HG03196 (cell line): Measurements from ENCODE around the gene HLA-DMA.
"Not testable (repeated sequence)": the region's sequence is repeated elsewhere in the genome, so short reads cannot be mapped to it uniquely, and the experiment has no call there.

ENCODE experiments used
- ATAC-seq: cut with Tn5 transposase; IDR thresholded peaks from one replicate; pipeline ENCODE4 v1.9.1; 2021; ENCODE audit not compliant: unreplicated experiment

Gene HLA-DMA

DNA sequence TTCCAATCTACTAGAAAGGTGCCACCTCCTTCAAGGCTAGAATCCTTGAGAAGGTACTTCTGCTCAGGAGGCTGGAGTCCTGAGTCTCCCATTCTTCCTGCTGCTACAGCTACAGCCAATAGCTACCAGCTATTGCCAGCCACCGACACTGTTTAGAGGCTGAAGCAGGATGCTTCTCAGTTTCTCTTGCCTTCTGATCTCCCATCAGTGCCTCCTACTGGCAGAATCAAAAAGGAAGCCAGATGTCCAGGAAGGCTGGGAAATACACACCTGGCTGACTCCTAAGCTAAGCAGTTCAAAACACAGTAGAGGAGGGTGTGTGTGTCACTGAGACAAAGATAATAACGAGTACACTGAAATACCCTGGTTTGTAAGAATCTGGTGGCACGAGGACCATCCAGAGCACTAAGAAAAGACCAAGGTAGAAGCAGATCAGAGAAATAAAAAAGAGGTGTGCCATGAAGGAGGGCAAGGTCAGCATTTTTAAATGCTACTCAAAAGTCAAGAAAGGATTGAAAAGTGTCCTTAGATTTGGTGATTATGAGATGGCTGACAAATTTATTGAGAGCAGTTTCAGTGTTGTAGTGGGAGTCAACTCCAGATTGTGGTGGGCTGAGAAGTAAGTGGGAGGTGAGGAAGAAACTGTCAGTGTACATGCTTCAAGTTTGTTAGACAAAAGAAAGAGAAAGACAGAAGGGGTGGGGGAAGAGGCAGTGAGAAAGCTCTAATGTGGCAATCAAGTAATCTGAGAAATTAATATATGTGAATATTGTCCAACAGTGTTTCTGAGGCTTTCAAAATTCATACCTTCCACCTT, 2.3 kb upstream of the HLA-DMA start:
- no peak for ATAC-seq

DNA sequence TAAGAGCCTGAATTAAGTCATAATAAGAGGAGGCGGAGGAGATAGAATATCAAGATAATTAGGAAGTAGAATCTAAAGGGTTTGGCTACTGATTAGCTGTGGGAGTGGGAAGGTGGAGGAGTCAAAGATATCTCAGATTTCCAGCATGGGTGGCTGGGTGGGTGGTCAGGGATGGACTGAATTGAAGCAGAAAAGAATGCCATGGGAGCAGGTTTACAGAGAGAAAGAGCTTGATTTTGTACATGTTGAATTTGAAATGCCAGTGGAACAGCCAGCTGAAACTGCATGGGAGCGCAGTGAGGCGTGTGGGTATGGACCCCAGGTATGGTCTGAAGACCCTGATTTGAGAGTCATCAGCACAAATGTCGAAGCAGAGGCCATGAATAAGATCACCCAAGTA, 1.4 kb upstream of the HLA-DMA start:
- ATAC-seq, result no peak

DNA sequence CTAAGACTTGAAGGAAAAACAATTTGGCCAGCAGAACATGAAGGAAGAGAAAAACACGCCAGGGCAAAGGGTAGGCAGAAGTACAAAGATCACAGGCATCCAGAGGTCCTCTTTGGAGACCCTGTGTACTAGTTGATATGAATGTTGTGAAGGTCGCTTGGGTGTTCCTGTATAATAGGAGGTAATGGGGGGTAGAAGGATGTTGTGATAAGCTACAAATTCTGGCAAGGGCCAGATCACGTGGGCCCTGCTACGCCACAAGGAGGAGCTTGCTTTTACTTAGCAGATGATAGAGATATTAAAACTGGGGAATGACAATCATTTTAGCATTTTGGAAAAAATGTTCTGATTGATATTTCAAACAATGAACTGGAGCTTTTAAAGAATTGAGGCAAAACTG, 878 bp upstream of the HLA-DMA start:
- no peak for ATAC-seq

DNA sequence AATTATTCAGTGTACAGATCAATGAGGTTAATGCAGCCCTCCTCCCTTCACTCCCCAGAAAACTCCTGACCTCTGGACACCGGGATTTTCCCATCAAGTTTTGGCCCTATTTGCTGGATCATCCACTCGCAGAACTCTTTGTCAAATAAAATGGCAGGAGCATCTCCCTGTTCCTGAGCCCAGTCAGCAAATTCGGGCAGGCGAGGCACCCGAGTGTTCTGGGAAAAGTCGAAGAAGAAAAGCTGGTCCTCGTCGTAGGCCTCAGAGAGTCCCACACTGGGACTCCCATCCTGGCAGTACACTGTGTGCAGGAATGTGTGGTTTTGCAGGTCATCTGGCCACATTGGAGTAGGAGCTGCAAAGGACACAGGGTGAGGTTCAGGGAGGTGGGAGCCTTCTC, 2.4 kb downstream of the HLA-DMA start:
- ATAC-seq, result no peak

DNA sequence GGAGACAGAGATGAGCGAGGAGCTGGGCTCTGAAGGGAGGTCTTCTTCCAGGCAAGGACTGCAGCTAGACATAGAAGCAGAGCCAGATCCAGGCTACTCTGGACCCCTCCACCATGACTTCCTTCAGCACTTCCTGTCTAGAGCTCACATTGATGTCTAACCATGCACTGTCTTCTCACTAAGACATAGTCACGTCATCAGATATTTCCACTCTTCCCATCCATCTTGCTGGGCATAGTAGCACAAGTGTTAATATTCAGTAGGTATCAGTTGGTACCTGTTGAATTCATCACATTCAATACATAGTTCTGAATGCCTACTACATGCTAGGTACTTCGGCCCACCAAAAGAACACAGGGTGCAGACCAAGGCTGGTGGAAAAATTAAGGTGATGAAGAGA, 2.9 kb downstream of the HLA-DMA start:
- no peak for ATAC-seq

DNA sequence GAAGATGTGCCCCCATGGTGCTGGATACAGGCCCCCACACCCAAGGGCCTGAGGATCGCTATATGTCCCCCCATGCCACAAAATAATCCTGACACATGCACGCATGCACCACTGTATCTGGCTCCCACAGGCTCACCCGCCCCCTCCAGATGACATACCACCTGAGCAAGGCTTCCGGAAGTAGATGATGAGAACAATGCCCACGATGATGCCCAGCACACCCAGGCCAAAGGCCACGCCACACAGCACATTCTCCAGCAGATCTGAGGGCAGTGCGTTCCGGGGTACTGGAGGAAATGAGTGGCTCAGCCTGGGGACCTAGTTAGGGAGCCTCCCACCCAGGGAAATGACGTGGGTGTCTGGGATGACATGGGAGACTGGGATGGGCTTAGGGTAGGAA, 3.8 kb downstream of the HLA-DMA start:
- ATAC-seq, result no peak

DNA sequence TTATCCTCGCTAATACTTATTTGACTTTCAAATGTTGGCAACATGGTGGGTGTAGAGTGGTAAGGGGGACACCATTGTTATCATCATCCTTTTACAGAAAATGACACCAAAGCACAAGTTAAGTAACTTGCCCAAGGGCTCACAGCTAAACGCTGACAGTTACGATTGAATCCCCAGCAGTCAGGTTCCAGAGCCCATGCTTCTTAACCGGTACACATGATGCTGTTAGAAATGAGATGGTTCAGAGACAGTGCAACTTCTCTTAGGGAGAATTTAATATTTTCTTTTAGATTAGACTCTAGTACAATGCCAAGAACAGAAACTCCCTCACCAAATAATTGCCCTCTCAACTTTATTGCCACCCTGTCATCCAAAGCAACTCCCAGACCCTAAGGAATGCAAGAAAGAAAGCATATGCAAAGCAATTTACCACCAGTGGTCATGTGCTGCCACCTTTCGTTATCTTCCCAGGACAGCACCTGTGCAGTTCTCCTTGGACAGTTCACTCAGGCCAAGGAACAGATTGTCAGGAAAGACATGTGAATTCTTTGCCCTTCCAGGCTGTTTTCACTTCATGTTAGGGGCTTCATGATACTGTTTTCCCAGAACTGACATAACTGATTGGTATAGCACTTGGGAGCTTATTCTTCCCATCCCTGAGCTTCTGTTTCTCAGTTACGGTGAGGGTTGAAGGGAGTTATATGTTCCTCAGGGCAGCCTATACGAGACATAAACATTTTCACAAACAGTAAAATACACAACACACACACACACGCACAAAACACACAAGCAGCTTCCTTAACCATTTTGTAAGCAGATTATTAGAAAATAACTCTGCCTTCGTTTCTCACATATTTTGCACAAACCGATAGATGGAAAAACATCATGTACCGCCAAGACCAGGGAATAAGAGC, 5.1 kb downstream of the HLA-DMA start:
- no peak for ATAC-seq

DNA sequence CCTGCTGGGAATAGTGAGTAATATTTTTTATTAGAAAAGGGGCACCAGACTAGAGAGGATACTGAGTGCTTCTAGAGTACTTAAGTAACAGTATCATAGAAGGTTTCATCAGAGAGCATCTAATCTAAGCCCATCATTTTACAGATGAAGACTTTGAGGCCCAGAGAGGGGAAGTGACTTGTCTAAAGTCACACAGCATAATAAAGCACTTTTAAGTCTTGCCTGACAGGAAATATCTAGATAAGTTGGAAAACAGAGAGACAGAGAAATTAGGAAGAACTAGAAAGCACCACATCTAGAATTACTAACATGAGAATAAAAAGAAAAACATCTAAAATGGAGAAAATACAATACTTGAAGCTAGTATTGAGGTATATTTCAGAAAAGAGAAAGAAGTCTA, 6.0 kb downstream of the HLA-DMA start:
- no peak for ATAC-seq

DNA sequence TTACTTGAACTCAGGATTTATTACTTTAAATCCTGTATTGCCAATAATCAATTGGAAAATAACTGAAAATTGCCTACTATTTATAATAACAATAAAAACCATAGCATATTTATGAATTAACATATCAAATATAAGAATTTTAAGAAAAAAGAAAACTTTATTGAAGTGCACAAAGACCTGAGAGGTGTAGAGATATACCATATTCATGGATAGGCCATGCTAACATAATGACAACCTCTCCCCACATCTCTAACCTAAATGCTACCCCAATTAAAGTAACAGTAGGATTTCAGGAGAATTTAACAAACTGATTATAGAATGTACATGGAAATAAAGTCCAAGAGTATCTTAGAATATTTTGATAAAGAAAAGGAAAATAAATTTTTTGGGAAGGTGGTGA, 6.9 kb downstream of the HLA-DMA start:
- no peak for ATAC-seq

DNA sequence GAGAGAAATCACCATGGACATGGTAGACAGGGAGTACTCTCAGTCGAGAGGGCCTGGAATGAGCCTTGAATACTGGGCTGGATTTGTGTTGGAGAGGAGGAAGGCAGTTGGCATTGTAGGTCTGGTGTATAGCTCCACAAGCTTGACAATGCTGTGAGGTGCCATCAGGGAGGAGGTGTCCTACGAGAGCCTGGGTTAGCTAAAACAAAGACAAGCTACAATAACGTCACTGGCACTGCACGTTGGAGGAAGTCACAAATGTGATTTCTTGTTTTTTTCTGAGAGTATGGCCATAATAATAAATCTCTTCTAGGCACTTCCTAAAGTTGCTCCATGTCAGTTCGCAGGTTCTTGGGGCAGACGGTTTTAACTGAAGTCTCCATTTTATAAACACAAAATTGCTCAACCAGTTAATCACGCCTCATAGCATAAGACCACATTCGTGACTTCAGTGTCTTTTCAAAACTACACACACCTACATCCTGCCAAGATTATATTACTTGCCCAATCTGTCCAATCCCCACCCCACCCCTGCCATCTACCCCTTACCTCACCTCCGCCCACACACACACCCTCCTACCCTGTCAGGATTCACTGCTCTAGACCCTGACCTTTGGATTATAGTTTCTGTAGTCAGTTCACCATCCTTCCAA, 7.7 kb downstream of the HLA-DMA start:
- ATAC-seq, result no peak

DNA sequence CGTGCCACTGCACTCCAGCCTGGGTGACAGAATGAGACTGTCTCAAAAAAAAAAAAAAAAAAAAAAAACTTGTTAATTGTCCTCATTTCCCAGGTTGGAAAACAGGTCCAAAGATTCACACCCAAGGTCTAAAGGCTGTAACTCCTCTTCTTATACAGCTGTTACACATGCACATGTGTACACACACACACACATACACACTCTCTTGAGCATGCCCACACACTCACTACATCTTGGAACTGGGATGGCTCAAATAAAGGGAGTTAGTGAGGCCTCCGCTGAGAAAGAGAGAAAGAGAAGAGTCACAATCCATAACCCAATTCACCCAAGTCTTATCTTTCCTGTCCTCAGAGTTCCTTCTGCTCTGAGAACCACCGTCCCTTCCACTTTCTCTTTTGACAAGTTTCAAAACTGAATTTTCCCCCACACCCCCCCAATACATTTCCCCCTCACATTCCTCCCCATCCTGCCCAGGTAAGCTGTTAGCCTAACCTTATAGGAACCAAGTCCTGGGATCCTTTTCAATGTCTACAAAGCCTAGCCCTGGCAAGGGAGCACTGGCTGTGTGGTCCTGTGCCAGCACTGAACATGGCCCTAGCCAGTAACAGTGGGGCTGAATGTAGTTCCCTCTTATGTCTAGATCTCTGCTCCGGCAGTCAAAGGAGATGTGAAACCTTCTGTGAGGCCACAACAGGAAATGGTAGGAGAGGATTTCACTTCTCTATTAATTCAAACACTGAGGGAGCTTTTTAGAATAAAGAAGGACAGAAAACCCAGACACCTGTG, 8.8 kb downstream of the HLA-DMA start:
- ATAC-seq, result peak; percentile 31

DNA sequence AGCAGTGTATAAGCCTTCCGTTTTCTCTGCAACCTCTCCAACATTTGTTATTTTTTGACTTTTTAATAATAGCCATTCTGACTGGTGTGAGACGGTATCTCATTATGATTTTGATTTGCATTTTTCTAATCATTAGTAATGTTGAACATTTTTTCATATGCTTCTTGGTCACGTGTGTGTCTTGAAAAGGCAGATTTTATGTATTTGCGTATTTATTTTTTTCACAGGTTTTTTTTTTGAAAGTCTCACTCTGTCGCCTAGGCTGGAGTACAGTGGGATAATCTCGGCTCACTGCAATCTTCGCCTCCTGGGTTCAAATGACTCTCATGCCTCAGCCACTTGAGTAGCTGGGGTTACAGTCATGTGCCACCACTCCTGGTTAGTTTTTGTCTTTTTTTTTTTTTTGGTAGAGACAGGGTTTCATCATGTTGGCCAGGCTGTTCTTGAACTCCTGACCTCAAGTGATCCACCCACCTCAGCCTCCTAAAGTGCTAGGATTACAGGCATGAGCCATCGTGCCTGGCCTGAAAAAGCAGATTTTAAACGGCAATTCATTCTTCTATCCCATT, 10.3 kb downstream of the HLA-DMA start:
- ATAC-seq, result not testable (repeated sequence)

DNA sequence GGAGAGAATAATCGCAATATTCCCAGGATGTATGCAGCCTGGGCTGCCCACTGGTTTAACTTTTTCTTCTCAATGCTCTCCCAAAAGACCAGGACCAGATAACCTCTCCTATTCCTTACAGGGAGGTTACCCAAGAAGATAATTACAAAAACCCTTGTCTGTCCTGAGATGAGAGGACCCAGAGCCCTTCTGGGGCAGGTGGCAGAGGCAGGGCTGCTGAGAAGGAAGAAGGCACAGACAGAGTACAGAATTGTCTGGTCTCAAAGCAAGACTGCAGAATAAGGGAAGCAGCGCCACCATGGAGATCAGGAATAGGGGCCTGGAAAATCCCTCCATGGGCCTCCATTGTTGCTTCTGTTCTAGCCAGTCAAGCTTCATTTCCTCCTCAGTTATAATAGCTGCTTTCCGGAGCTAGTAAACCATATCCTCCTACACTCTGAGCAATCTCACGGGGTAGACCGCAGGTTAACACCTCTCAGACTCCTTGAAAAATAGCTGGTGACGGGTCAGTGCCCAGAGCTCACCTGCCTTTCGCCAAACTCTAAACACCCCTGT, 11.6 kb downstream of the HLA-DMA start:
- peak; percentile 50 for ATAC-seq

DNA sequence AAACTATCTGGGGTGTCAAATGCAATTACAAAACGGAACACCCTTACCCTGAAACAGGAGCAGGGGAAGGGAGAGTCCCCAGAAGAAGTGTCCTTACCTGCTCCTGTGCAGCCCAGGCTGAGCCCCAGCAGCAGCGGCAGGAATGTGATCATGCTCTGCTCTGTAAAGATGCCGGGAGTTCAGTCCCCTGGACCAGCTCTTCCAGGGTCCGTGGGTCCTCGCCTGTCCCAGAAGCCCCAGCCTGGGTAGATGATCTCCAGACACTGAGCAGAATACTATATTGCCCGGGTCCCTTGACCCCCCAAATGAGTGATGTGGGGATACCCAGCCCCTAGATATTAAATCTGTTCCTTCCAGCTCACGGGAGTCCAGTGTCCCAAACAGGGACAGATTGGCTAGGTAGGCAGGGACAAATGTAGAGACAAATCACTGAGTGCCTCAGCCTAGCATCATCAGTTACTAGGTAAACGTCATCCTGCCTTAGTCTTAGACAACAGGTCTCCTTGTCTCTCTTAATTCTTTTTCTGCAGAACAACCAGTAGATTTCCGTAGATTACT, 12.2 kb downstream of the HLA-DMA start, which contains the start of gene HLA-DMB:
TSS of gene HLA-DMB (minus strand) at position 373 of the 558 bp plus-strand sequence. CDS start at position 152, 221 bp downstream.
- peak; percentile 44 for ATAC-seq

DNA sequence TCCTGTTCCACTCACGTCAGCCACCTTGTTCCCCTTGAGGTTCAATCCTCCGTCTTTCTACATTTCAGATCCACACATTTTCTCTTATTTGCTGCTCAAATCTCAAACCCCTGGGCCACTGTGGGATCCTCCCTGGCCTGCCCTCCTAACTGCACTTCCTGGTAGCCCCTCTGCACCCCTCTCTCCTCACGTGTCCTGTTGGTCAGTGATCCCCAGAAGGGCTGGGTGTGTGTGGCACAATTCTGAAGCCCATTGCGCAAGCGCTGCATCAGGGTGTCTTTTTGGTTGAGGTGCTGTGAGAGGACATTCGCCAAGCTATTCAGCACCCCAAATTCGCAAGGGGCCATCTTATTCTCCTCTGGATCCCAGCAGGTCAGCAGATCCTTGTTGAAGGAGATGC, 14.4 kb downstream of the HLA-DMA start:
- no peak for ATAC-seq

DNA sequence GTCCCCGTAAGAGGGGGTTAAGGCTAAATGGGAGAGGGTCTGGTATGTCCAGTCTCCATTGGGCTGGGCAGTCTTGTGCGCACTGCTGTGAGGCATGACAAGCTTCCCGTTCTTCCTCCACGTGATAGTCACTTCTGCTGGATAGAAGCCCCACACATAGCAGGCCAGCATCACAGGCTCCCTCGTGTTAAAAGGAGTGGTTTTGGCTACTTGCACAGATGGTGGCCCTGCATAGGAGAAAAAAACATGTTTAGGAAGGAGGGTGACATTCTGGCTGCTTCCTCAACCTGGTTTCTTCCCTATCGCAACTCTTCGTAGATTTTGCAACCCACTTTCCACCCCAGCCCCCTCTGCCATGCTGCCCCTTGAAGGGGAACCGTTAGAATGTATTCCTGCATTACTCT, 15.7 kb downstream of the HLA-DMA start:
- ATAC-seq, result no peak

DNA sequence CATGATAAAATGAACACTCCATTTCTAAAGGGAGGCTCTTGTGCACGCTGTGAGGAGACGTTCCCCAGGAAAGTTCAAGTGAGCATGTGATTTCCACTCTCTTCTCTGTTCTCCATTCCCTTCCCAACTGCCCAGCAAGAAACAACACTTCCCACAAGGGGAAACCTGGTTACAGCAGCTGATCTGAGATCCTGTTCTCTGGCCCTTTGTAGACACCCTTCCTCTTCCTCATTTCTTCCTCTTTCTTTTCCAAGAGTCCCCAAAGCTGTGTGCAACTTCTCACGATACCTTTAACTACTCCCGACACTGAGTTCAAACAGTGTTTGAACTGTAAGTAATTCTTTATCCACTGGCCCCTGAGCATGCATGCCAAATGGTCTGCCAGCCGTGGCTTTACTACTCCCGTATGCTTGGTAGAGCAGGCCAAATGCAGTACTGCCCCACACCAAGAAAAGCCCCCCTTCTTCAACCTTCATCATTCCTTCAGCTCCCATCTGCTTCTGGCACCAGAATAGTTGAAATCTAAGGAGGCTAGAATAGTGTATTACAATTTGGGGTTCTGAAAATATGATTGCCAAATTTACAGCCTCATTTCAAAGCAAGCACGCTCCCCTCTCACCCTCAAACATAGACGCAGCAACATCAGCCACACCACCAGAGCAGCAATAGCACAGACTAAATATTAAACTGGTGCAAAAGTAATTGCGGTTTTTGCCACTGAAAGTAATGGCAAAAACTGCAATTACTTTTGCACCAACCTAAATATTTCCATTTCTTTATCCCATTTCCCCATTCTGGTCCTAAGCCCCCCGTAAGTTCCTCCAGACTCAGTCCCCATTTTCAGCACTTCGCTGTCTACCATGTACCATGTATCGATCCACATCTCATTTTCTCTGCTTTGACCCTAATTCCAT, 16.4 kb downstream of the HLA-DMA start:
- no peak for ATAC-seq

DNA sequence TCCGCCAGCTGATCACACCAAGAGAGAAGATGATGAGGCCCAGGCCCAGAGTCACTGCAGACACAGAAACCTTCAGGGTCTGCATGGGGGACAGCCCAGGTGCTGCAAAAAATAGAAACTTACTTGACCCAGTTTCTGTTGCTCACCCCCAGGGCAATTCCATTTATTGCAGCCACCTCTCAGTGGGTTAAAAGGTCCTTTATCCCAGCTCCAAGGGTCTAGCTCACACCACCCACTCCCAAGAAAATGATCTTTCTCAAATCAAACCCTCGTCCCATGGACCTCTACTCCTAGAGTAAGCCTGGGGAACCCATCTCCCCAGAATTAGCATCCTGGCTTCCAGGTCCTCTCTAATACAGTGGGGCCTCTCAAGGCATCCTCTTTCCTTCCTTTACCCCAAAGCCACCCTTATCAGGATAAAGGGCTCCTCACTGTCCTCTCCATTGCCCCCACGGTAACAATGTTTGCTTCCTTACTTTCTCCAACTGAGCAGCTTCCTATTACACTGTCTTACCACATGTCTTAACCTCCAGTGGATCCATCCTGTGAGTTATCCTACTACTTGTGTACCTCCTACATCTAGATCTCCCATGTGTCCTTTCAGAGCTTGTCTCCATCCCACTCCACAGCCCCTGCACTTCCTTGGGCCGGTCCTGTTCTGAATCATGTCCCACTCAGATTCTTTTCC, 17.2 kb downstream of the HLA-DMA start:
- no peak for ATAC-seq
